HG03103 (cell line): ENCODE data around the gene TMEM98.
"Not testable (repeated sequence)": the region's sequence is repeated elsewhere in the genome, so short reads cannot be mapped to it uniquely, and the experiment has no call there.

Experiments
- ATAC-seq: cut with Tn5 transposase; IDR thresholded peaks from one replicate; pipeline ENCODE4 v1.9.1; 2021; ENCODE audit warnings: low read depth; ENCODE audit not compliant: unreplicated experiment

Gene TMEM98

DNA sequence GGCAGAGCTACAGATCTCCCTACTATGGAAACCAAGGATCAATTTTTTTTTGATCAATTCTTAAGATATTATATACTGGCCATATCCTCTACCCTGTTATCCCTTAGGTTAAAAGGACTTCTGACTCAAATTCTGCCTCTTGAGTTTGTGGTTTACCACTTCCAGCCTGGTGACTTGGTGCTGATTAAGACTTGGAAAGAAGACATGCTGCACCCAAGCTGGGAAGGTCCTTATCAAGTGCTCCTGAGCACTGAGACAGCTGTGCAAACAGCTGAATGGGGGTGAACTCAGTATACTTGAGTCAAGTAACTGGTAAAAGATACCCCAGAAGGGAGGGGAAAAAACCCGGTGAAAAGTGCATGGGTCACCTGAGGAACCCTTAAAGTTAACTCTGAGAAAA, 43.2 kb downstream of the TMEM98 start:
- no peak for ATAC-seq

GRCh38 chr17:32976131-32976530, 48.2 kb downstream of the TMEM98 start:
- ATAC-seq: no peak

DNA sequence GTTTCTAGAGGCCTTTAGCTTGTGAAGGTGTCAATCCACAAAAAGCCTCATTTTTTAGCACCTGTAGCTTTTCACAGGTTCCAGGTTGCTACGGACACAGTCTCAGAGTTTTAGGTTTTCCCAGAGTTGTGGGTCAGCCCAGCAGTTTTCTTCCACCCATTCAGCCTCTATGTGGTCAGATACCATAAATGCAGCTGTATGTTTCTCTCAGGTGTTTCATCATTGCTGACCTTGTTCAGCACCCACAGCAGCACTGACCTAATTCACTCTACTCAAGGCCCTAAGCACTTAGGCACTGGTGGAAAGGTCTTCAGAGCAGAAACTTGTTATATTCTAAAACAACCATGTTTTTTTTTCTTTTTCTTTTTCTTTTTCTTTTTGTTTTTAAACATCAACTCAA, 48.7 kb downstream of the TMEM98 start:
- ATAC-seq: no peak

DNA sequence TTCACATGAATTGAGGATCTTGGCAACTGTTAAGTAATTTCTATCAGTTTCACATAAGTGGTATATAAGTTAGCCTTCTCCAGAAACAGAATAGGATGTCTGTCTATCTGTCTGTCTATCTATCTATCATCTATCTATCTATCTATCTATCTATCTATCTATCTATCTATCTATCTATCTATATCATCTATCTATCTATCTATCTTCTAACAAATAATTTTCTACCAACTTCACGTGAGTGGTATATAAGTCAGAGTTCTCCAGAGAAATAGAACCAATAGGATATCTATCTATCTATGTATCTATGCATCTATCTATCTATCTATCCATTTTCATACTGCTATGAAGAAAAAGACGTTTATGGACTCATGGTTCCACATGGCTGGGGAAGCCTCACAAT, 52.3 kb downstream of the TMEM98 start:
- no peak for ATAC-seq

DNA sequence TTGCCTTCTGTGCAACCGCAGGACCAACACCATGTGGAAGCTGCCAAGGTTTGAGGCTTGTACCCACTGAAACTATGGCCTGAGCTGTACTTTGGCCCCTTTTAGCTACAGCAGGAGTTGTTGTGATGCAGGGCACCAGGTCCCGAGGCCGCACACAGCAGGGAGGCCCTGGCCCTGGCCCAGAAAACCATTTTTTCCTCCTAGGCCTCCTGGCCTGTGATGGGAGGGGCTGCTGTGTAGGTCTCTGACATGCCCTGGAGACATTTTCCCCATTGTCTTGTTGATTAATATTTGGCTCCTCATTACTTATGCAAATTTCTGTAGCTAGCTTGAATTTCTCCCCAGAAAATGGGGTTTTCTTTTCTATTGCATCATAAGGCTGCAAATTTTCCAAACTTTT, 53.7 kb downstream of the TMEM98 start:
- not testable (repeated sequence) for ATAC-seq

- no peak for ATAC-seq
Measured at GRCh38 chr17:32985050-32985756, 57.2 kb downstream of the TMEM98 start.

DNA sequence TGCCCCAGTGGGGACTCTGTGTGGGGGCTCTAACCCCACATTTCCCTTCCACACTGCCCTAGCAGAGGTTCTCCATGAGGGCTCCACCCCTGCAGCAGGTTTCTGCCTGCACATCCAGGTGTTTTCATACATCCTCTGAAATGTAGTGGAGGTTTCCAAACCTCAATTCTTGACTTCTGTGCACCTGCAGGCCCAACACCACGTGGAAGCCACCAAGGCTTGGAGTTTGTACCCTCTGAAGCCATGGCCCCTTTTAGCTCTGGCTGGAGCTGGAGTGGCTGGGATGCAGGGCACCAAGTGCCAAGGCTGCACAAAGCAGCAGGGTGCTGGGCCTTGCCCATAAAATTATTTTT, 59.5 kb downstream of the TMEM98 start:
- not testable (repeated sequence) for ATAC-seq

DNA sequence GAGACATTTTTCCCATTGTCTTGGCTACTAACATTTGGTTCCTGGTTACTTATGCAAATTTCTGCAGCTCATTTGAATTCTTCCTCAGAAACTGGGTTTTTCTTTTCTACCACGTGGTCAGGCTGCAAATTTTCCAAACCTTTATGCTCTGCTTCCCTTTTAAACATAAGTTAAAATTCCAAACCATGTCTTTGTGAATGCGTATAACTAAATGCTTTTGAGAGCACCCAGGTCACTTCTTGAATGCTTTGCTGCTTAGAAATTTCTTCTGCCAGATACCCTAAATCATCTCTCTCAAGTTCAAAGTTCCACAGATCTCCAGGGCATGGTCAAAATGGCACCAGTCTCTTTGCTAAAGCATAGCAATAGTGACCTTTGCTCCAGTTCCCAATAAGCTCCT, 59.9 kb downstream of the TMEM98 start:
- ATAC-seq: not testable (repeated sequence)

DNA sequence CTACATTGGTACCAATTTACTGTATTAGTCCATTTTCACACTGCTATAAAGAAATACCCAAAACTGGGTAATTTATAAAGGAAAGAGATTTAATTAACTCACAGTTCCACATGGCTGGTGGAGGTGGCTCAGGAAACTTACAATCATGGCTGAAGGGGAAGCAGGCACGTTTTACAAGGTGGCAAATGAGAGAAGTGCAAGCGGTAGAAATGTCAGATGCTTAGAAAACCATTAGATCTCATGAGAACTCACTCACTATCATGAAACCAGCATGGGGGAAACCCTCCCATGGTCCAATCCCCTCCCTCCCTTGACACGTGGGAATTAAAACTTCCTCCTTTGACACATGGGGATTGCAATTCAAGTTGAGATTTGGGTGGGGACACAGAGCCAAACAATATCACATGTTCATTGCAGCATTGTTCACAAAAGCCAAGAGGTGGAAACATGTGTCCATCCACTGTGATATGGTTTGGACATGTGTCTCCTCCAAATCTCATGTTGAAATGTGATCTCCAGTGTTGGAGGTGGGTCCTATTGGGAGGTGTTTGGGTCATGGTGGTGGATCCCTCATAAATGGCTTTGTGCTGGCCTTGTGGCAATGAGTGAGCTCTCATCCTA, 60.6 kb downstream of the TMEM98 start:
- no peak for ATAC-seq

GRCh38 chr17:32992321-32993033, 64.5 kb downstream of the TMEM98 start:
- ATAC-seq: no peak

- no peak for ATAC-seq
Measured at GRCh38 chr17:32993977-32994376, 66.0 kb downstream of the TMEM98 start.
